CD1c-positive myeloid dendritic cell (primary cell): ENCODE results near the gene RNF152.

ENCODE experiments used
- DNase-seq: peaks from one replicate; pipeline ENCODE4 v3.0.0-alpha.2; 2016; ENCODE audit errors: extremely low spot score

RNF152 gene

DNA sequence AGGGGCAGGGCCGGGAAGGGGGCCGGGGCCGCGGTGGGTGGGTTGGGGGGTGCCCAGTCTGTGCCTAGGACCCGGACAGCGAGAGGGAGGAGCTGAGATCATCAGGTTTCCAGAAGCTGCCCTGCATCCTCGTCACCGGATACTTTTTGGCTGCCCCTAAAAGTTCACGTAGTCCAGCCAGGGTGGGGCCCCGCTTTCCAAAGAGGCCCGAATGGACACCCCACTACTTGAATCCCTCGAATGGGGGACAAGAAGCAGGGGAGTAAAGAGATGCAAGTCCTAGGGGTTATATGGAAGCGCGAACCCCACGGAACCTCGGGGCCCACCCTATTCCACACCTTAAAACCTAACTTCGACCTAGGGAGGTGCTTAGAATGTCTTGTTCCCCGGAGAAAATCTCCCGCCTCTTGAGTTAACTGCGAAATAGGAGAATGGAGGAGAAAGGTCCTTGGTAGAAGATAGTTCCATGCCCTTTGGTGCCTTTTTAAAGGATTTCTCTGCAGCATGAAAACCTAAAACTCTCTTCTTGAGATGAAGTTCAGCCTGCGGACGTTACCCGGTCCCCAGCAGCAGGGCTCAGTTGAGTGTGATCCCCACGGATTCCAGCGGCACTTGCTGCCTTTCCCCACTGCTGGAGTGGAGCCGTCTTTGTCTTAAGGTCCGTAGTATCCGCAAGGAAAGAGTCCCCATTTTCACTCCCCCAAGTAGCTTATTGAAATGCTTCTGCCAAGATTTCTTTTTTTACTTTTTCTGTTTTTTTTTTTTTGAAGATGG is 2.1 kb upstream of the RNF152 start:
- no peak for DNase-seq

GRCh38 chr18:61893971-61894750 is 1.4 kb upstream of the RNF152 start:
- DNase-seq: peak; percentile 62

GRCh38 chr18:61893309-61893970 is 633 bp upstream of the RNF152 start:
- DNase-seq: no peak

GRCh38 chr18:61891894-61892293 is 913 bp downstream of the RNF152 start:
- DNase-seq: no peak

- DNase-seq: no peak
Observed at GRCh38 chr18:61891271-61891670, 1.5 kb downstream of the RNF152 start.

- DNase-seq: no peak
Observed at GRCh38 chr18:61890344-61890743, 2.5 kb downstream of the RNF152 start.

DNA sequence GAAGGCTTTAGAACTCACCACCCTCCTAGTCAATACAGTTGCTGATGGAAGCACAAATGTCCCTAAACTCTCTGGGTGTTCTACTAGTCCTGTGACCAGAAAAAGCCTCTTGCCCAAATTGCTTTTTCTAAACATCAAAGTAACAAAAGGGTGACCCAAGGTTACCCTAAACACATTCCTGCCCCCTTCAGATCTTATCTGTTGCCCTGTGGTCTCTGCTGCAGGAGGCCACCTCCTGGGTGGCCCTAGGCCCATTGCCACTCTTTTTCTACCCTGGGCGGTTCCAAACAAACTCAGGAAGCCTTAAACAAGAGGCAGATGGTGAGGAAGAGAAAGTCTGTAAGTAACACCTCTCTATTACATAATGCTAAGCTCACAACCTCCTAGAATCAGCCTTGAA is 3.3 kb downstream of the RNF152 start:
- DNase-seq: no peak

DNA sequence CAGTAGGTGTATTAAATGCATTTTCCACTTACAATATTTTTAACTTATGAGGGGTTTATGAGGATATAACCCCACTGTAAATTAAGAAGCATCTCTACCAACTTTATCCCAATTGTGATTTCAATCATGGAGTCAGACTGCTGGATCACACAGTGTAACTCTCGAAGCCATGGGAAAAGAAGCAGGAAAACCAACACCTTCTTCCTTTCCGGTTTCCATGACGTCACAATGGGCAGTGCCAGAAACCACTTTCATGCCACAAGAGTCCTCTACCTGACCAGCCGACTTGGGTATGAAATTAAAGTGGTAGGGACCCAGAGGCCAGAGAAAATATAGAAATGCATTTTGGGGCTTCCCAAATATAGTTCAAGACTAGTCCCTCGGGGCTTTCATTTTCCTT is 4.2 kb downstream of the RNF152 start:
- DNase-seq: no peak

DNA sequence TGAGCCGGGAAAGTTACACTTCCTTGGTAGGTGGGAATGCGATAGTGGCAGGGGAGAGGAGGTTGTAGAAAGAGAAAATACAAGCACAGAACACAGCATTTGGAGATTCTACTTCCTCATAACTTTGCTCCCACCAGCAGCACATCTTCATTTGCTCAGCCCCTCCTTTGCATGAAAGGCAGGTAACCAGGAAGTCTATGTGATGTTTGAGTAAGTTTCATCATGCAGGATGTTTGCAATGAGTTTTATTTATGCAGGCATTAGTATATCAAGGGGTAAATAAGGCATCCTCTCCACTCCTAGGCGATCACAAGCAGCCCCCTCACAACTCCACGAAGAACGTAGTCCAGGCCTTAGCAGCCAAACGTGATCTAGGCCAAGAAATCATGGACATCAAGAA is 5.0 kb downstream of the RNF152 start:
- DNase-seq: no peak

- no peak for DNase-seq
Observed at GRCh38 chr18:61883547-61883946, 9.3 kb downstream of the RNF152 start.

DNA sequence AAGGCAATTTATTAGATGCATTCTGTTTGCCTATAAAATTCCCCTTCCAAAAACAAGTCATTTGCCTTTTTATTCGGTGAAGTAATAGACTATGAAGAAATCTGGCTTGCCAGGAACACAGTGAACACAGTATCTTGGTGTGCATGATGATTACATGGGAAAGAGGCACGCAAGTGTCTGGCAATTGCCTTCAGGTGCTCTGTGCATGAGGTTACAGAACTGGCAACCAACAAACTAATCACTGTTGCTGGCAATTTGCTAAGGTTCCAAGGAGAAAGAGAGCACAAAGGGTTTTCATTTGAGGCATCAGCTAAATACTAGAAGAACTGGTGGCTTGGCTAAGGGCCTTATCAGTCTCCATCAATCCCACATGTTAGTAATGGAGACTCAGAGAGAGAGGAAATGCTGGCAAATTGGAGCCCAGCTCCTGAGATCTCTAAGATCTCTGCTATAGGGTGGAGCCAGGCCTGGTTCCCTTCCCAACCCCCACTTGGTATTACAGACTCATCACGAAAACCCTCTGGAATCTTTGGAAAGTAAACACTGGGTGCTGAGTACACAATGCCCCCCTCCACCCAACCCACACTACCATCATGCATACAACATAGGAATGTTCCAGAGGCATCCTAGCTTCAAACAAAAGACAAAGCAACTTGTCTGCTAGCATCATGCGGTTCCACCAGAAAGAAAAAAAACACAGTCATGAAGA is 10.4 kb downstream of the RNF152 start:
- DNase-seq: no peak

DNA sequence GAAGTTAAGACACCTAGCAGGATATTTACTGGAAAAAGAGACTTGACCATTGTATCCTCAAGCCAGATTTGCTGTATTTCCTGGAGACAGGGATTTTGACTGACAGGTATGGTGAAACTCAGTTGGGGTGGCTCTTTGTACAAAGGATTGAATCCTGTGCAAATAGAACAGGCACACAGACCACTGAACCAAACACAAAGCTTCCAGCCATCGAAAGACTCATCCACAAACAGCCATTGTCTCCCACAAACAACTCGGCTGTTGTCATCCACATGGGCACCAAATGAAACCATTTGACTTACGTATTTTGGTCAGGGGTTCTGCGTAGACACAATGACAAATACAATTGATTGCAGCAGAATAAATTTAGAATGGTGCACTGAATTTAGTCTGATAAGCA is 15.9 kb downstream of the RNF152 start:
- DNase-seq: no peak

- DNase-seq: no peak
Observed at GRCh38 chr18:61870151-61870550, 22.7 kb downstream of the RNF152 start.

DNA sequence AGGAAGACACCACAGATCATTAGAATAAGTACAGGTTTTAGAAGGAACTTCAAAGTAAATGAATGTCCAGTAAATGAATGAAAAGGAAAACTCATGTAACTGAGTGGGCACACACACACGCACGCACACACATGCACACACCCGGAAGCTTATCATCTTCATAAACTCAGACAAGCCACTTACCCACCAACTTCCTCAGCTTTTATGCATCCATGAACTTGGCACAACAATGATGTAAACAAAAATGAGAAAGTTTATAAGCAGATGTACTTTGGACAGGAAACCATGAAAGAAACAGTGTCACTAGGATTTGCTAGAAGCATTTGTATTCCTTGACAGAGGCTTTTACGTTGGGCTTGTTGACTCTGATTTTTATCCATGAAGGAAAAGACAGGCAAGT is 23.2 kb downstream of the RNF152 start:
- no peak for DNase-seq

DNA sequence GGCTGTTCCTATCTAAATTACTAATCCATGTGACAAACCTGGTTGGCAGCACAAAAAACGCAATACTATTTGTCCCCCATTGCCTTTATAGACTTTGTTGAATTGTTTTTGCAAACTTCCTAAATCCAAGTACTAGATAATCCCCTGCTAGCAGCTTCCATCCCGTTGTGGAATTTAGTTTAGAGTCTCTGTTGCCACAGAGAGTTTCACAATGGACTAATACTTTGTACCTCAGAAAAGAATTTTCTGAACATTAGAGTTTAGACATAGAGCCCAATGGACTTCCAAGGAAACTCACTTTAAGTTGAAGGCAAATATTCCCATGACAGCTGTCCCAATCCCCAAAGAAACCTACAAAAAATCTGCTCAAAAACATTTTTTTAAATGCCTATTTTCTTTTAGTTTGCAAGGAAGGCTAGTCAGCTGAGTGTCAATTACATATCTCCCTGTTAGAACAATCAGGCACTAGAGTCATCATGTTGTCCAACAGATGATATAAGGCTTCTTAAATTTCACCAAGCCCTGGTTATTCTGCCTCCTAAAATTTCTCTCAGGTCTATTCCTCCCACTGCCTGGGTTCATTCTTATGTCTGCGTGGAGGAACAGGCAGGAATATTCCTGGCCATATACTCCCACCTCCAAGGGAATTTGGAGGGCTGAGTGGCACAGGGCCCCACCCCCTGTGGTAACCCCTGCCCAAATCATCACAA is 27.2 kb downstream of the RNF152 start:
- DNase-seq: no peak

DNA sequence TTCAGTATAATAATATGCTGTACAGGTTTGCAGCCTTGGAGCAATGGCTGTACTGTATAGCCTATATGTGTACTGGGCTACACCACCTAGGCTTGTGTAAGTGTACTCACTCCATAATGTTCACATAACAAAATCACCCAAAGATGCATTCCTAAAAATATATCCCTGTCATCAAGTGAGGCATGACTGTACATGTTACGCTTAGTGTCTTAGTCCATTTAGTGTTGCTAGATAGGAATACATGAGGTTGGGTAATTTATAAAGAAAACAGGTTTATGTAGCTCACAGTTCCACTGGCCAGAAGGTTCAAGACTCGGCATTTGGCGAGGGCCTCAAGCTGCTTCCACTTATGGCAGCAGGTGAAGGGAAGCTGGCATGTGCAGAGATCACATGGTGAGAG is 31.4 kb downstream of the RNF152 start:
- no peak for DNase-seq

- no peak for DNase-seq
Observed at GRCh38 chr18:61860302-61860701, 32.5 kb downstream of the RNF152 start.

DNA sequence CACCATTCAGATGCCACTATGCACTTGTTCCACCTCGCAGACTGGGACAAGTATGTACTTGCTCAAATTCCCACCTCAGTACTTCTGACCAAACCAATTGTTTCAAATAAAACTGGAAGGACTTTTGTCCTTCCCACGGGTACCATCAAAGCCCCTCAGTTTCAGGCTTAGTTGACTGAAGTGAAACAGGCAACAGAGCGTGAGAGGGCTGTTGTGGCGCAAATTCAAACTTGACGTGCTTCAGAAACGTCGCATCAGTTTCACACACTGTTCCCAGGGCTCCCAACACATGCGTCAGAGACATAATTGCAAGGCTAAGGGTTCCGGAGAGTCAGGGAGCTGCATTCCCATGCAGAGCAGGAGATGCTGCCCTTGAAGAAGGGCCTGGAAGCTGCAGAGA is 33.7 kb downstream of the RNF152 start:
- DNase-seq: no peak

GRCh38 chr18:61856678-61857077 is 36.1 kb downstream of the RNF152 start:
- no peak for DNase-seq

DNA sequence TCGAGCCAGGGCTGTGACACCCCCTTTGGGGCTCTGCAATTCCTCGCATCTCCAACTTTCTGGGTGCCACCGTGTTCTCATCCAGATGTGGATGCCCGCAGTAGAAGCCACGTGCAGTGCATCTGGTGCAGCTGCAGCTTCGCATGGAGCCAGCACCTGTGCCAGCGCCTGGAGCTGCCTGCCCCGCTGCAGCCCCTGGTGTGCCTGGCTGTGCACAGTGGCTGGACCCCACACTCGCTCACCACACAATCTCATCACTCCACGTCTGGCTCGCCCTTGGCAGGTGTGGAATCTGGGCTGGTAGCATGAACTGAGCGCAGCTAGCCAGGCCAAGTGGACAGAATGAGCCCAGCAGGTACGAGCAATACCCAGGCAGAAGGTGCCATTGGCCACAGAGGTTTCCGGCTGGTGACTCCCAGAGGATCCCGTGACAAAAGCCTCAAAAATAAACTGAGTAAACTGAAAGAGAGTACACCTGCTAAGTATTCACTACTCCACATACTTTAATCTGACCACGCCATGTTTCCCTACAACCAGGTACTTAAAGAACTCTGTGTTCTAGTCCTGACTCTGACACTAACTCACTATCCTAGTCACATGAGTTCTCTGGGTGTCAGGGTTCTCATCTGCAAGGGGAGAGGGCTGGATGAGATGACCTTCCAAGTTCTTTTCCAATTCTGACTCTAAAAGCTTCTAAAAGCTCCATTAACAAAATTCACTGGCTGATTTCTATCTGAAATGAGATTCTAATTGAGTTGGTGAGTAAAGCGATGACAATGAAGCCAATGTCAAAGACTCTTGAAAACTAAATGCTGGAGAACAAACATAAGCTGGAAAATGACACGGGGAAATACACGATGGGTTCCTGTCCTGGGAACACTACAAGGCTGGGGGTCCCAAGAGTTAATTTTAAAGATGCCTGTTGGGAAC is 37.1 kb downstream of the RNF152 start:
- no peak for DNase-seq
